ENCODE results near the gene CDK2AP2.
"Not testable (repeated sequence)": the region's sequence is repeated elsewhere in the genome, so short reads cannot be mapped to it uniquely, and the experiment has no call there.

CDK2AP2 gene, protein sequence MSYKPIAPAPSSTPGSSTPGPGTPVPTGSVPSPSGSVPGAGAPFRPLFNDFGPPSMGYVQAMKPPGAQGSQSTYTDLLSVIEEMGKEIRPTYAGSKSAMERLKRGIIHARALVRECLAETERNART

GRCh38 chr11:67507864-67508485 is at the start of gene CDK2AP2:
CDK2AP2 (minus strand) TSS chr11:67508162; CDS start chr11:67508082, 80 bp downstream.
- peak; percentile 91 for DNase-seq (ENCODE audit: low read depth)

GRCh38 chr11:67556244-67556643 is 48.3 kb upstream of the CDK2AP2 start:
- no peak for DNase-seq (ENCODE audit: low read depth)

- not testable (repeated sequence) for DNase-seq (ENCODE audit: low read depth)
Measured at GRCh38 chr11:67551697-67552096, 43.7 kb upstream of the CDK2AP2 start.

DNA sequence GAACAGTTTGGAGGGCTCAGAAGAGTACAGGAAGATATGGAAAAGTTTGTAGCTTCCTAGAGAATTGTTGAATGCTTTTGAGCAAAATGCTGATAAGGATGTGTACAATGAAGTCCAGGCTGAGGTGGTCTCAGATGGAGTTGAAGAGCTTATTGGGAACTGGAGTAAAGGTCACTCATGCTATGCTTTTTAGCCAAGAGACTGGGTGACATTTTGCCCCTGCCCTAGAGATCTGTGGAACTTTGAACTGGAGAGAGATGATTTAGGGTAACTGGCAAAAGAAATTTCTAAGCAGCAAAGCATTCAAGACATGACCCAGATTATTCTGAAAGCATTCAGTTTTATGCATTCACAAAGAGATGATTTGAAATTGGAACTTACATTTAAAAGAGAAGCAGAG is 43.2 kb upstream of the CDK2AP2 start:
- no peak for DNase-seq (ENCODE audit: low read depth)

DNA sequence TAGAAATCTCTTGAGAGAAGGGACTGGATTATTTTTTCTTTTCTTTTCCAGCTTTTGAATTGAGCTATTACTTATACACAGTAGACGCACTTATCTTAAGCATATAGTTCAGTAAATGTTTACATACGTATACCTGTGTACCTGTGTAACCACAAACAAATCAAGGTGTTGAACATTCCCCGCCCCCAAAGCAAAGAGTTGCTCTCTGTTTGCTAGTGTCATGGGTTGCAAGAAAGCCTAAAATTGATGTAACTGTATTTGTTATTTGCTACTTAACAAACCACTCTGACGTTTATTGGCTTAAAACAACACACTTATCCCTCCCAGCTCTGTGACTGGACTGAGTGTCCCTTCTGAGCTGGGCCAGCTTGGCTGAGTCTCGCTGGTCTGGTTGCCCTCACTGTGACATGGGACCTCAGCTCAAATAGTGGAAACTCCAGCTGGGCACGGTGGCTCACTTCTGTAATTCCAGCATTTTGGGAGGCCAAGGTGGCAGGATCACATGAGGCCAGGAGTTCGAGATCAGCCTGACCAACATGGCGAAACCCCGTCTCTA is 40.7 kb upstream of the CDK2AP2 start:
- DNase-seq (ENCODE audit: low read depth): no peak

GRCh38 chr11:67548112-67548511 is 40.1 kb upstream of the CDK2AP2 start:
- not testable (repeated sequence) for DNase-seq (ENCODE audit: low read depth)

GRCh38 chr11:67545280-67545679 is 37.3 kb upstream of the CDK2AP2 start:
- DNase-seq (ENCODE audit: low read depth): no peak

- DNase-seq (ENCODE audit: low read depth): no peak
Measured at GRCh38 chr11:67544616-67545242, 36.8 kb upstream of the CDK2AP2 start.

GRCh38 chr11:67543585-67543984 is 35.6 kb upstream of the CDK2AP2 start:
- DNase-seq (ENCODE audit: low read depth): no peak

- no peak for DNase-seq (ENCODE audit: low read depth)
Measured at GRCh38 chr11:67542971-67543370, 35.0 kb upstream of the CDK2AP2 start.

DNA sequence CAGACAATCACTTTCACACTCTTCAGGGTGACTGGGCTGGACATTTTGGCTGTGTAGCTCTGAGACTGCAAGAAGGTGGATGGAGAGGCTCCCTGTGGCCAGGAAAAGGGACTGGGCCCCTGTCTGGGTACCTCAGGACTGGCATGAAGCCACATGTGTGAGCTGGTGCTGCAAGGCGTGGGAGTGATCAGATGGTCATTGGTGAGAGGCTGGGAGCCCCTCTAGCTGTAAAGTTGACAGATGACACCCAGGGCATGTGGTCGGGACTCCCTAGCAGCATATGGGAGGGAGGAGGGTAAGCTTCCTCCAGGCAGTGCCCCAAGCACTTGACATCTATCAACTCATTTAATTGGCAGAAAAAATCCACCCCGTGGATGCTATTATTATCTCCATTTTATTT is 34.2 kb upstream of the CDK2AP2 start:
- no peak for DNase-seq (ENCODE audit: low read depth)

- DNase-seq (ENCODE audit: low read depth): no peak
Measured at GRCh38 chr11:67541198-67541597, 33.2 kb upstream of the CDK2AP2 start.

- DNase-seq (ENCODE audit: low read depth): no peak
Measured at GRCh38 chr11:67539550-67539949, 31.6 kb upstream of the CDK2AP2 start.

DNA sequence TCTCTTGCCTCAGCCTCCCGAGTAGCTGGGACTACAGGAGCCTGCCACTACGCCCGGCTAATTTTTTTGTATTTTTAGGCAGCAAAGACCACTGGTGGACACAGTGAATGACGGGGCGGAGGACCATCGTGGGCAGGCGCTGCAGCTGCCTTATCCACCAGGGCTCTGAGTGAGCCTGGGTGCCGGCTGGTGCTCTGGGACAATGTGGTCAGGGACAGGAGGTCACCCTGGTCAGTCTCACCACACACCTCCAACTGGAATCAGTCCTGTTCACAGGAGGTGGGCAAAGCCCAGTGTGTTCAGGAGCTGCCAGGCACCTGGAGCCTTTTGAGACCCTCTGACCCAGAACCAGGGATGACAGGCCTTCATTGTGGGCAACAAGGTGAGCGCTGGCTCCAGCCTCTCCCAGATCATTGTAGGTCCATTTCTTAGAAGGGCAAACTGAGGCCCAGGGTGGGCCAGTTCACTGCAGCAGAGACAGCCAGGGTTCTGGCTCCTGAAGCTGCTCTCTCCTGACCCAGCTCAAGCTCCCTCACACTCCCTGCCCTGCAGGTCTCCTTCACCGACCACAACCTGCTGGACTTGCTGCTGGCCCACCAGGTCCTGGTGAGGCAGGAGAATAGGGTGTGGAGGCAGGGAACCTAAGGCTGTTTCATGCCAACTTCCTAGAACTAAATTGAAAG is 31.0 kb upstream of the CDK2AP2 start:
- no peak for DNase-seq (ENCODE audit: low read depth)

DNA sequence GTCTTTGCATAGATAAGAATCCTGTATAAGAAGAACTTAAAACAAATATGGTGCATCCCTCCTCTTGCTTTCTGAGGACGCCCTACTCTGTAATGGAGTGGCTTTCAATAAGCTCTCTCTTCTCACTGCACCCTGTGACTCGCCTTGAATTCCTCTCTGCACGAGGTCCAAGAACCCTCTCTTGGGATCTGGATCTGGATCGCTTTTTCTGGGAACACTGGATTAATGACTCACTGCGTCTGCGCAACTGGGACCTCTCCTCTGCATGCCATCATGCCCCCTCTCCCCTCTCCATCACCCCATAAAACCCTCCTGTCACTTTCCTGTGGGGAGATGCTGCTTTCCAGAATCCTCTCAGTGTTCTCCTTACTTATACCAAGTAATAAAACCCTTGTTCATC is 30.3 kb upstream of the CDK2AP2 start:
- DNase-seq (ENCODE audit: low read depth): no peak

DNA sequence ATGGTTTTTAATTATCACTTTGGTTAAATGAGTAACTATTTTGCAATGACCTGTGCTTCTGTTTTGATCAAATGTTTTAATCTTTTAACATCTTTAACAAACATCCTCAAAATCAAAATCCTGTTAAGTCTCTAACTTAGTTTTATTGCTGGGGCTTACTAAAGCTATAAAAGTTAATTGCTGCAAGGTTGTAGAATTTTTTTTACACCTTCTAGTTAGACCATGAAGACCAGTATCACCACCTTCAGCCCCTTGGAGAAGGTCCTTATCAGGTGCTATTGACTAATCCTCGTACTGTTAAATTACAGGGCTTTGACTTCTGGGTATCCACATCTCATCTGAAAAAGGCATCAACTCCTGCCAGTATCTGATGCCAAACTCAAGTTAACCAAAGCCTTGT is 27.6 kb upstream of the CDK2AP2 start:
- no peak for DNase-seq (ENCODE audit: low read depth)

GRCh38 chr11:67534070-67534679 is 26.2 kb upstream of the CDK2AP2 start:
- DNase-seq (ENCODE audit: low read depth): no peak

GRCh38 chr11:67532889-67533288 is 24.9 kb upstream of the CDK2AP2 start:
- no peak for DNase-seq (ENCODE audit: low read depth)

- no peak for DNase-seq (ENCODE audit: low read depth)
Measured at GRCh38 chr11:67530282-67530592, 22.3 kb upstream of the CDK2AP2 start.

DNA sequence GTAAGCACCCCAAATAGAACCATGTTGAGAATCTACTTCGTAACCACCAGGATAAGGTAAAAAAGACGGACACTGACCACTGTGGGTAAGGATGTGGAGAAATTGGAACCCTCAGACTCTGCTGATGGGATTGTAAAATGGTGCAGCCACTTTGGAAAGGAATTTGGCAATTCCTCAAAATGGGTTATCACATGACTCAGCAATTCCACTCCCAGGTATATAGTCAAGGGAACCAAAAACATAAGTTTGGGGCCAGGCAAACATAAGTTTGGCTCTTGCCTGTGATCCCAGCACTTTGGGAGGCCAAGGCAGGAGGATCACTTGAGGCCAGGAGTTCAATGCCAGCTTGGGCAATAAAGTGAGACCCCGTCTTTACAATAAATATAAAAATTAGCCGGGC is 20.4 kb upstream of the CDK2AP2 start:
- no peak for DNase-seq (ENCODE audit: low read depth)

DNA sequence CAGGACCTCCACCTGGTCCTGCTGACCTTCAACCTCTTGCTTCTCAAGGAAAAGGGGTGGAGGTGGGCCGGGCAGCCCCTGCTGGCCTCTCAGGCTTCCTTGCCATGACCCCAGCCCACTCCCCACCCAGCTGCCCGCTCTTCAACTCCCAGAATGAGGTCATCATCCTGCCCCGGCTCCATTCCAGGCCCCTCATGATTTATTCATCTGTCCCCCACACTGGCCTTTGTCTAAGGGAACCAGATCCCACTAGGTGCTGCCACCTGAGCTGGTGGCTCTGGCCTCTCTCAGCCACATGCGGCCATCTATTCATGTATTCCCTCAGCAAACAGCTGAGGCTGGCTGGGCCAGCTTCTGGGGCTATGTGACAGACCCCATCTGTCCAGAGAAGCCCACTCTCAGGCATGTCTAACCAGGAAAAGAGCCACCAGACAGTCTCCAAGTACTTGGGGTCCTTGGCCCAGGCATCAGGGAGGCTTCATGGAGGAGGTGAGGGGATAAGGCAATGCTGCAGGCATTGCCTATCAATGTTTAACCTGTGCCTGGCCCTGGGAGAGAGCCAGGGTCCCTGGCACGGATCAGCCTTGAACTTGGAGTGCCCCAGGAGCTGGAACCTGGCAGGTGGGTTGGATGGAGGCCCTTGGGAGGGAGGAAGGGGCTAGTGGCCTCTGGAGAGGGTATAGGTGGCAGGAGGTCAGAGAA is 17.5 kb upstream of the CDK2AP2 start:
- DNase-seq (ENCODE audit: low read depth): no peak

DNA sequence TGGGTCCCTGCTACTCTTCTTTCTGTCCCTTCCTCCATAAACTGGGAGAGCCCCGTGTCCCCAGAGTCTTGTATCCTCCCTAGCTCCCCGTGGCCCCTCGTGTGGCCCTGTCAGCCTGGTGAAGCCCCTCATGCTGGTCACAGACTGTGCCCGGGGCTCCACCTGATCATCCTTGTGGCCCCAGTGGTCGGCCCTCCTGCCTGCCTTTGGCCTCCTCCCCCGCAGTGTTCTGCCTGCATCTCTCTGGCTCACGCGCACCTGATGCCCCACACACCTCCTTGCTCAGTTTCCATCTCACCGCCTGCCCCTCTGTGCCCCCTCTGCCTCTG is 16.5 kb upstream of the CDK2AP2 start:
- DNase-seq (ENCODE audit: low read depth): no peak
